GM18508 (cell line): ENCODE measurements around the gene MARCHF2.

Source experiments
- ATAC-seq: cut with Tn5 transposase; IDR thresholded peaks from one replicate; pipeline ENCODE4 v1.9.1; 2021; ENCODE audit warnings: moderate number of reproducible peaks; ENCODE audit not compliant: insufficient read depth, unreplicated experiment

Gene MARCHF2

DNA sequence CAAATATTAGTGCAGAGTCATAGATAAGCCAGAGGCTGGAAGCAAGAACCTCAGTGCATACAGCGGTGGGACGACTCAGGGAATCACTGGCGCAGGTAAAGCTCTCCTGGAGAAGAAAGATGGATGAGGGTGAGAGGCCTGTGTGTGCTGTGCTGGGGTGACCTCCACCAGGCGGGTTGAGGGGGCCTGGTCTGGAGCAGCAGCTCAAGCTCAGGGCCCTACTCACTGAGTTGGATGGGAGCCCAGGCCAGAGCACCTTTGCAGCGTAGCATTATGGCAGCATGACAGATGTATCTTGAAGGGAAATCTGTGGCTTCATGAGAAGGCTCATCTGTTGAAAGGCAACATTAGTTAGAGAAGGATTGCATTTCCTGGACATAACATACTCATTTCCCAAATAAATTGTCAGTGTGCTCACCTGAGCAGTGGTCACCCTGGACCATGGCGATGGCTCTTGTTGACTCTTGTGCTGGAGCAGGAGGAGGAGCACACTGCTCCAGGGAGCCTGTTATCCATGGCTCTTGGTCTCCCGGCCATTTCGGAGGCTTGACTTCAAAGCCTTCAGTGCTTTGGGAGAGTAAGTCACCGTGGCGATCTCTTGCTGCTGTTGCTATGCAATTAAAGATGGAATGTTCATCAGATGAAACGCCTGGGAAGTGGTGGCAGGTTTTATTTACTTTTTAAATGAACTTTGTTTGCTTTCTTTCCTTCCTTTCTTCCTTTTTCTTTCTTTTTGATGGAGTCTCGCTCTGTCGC, 56.7 kb downstream of the MARCHF2 start:
- ATAC-seq = no peak

DNA sequence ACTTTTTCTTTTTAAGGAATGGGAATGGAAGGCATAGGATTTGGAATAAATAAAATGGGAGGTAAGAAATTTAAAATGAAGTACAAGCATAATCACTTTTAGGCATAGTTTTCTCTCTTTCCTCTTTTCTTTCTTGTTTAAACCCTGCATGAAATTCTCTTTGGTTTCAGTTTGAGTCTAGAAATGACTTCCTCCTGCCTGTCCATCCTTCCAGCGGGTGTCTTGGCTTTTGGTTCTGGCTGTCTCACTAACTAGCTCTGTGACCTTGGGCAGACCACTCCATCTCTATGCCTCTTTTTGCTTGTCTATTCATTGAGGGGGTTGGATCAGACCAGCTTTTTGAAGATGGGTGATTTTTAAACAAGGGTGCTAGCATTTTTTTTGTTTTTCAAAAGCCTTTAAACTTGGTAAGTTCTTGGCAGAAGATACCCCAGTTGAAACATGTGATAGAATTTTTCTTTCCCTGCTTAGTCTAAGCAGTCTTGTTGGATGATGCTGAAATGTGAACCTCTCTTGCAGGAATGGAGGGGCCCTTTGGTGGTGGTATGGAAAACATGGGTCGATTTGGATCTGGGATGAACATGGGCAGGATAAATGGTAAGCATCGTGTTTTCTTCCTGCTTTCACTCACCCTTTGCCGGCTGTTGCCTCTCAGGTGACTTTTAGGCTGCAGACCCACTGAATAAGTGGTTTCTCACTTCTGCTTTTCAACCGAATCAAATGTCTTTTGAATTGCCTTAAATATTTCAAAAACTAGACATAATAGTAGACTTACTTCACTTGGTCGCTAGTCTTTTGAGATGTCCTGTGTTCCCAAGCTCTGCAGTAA, 60.8 kb downstream of the MARCHF2 start:
- no peak for ATAC-seq

- no peak for ATAC-seq
Measured at GRCh38 chr19:8475005-8475404, 61.9 kb downstream of the MARCHF2 start.

GRCh38 chr19:8476524-8476923, 63.4 kb downstream of the MARCHF2 start:
- ATAC-seq = no peak

DNA sequence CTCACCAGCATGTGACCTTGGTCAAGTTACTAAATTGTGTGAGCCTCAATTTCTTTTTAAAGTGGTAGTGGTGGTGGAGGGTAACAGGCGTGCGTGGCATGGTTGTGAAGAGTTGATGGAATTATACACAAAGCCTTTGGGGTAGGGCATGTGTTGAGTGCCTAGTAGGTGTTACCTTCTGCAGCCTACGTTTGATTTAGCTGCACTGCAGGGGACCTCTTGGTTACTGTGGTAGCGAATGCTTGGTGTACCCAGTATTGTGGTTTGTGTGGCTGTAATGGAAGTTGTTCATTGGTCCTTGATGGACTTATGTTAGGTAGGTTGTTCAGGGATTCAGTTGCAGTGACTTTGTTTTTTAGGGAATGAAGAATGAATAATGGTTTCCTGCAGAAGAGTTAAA, 64.8 kb downstream of the MARCHF2 start:
- no peak for ATAC-seq

DNA sequence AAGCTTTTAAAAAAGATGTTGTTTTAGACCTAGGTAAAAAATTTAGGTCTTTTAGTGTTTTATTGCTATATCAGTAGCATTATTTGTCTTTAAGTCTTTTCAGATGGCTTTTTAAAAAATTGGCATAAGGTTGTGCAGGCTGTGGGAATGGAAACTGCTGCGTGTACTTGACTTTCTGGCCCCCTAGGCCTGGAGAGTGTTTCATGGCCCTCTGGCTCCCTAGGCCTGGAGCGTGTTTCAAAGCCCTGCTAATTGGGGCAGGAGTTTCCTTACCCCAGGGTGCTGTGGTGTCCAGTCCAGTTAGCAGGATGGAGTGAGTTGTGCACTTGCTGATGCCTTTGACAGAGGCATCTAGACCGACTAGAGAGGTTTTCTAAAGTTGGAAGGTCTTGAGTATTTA, 65.5 kb downstream of the MARCHF2 start:
- ATAC-seq = no peak

DNA sequence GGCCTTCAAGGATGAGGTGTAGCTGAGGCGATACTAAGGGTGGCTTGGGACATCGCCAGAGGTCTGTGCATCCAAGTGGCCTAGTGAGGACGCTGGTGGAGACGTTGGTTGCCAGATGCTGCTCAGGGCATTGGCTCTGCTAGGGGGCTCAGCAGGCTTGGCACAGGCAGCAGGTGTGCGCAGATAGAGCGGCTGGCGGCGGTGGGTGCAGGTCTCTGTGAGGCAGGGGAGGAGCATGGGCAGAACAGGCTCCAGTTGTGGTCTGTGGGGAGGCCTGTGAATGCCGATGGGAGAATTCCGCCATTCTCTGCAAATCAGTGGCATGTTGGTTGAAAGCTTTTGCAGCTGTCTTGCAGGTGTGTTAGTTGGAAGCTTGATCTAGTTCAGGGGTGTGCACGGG, 68.1 kb downstream of the MARCHF2 start:
- ATAC-seq = no peak

GRCh38 chr19:8481616-8482015, 68.5 kb downstream of the MARCHF2 start:
- ATAC-seq = no peak

DNA sequence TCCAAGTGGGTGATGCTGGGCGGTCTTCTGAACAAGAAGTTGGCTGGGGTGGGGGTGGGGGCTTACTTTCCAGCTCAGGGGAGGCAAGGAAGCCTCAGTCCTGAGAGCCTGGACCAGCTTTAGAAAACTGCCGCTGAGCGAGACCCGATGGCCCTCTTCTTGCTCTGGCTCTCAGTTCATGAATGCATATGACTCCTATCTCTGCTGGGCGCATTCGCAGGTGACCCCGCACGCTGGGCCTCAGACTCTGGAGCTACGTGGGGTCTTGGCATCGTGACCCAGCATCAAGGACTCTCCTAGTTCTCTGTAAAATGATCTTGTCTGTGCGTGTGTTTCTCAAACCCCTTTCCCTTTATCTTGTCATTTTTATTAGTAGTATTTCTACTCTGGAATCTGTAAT, 69.6 kb downstream of the MARCHF2 start:
- ATAC-seq = no peak

GRCh38 chr19:8483165-8483564, 70.1 kb downstream of the MARCHF2 start:
- no peak for ATAC-seq

DNA sequence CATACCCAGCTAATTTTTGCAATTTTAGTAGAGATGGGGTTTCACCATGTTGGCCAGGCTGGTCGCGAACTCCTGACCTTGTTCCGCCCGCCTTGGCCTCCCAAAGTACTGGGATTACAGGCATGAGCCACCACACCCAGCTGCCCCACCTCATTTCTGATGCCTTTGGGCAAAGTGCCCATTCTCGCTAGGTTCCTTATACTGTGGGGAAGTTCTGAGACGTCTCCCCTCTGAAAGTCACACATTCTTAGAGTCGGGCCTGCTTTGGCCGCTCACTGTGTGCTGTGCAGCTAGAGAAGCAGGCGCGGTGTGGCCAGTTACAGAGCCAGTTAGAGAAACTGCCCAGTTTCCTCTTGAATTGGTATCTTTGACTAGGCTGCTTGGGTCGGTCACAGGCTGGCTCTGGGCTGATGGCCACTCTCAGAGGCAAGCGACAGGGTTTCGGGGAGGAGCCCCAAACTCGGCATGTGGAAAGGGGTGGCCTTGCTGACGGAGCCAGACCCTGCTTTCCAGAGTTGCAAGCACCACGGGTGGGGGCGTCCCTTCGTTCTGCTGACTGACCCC, 71.3 kb downstream of the MARCHF2 start:
- ATAC-seq = no peak

- ATAC-seq = no peak
Measured at GRCh38 chr19:8485561-8486371, 72.7 kb downstream of the MARCHF2 start.

DNA sequence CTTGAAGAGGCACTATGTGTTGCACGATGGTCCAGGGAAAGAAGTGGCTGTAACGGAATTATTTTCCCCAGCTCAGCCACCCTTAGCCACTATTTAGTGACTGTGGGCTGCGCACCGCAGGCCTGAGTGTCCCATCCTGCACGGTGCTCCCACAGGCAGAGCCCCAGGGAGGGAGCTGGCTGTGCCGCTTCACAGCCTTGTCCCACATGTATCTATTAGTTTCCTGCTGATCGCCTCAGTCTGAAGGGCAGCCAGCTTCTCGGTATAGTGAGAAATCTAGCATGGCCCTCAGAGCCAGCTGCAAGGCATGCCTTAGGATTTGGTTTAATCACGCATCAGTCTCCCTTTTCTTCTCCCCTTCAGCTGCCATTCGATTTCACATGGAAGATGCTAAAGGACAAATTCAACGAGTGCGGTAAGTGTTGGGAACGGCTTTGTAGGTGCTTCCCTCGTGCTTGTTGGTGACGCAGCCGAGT, 73.6 kb downstream of the MARCHF2 start:
- ATAC-seq = no peak

DNA sequence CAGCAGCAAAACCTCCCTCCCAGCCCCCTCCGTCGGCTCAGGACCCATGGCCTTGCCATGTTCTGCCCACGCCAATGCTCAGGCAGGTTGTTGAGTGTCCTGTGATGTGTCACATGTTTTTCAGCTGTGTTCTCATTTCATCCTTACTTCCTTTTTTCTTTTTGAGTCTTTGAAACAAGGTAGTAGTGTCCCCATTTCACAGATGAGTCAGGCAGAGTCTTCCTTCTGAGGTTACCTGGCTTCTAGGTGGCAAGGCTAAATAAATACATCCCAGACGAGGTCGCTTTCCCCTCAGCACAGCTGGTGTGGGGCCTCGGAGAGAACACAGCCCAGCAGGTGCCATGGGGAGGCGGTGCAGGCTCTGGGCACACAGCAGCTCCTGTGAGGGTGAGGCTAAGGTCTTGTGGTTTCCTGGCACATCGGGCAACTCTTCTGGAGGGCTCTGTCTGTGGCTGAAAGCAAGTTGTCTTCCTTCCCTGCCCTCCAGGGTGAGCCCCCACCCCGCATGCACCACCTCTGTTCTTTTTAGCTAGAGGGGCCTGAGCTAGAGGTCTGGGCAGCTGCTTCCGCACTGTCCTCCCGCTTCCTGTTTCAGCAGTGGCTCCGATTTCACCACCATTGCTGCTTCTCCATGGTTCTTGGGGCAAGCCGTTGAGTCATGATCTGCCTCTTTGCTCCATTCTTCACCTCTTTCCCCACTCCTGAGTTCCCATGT, 74.2 kb downstream of the MARCHF2 start:
- ATAC-seq = no peak

- ATAC-seq = no peak
Measured at GRCh38 chr19:8488365-8488764, 75.3 kb downstream of the MARCHF2 start.
